PFSK-1 (cell line): ENCODE results near the gene FYN.

Experiments used
- FOXP2 ChIP-seq: optimal IDR thresholded peaks from 2 replicates; pipeline ENCODE3; 2011; ENCODE audit warnings: borderline replicate concordance, control low read depth, inconsistent platforms; ENCODE audit not compliant: insufficient read depth; ENCODE audit errors: extremely low read length, extremely low read depth
- POLR2AphosphoS5 ChIP-seq: IDR thresholded peaks from 2 replicates; pipeline ENCODE4 v1.6.1; 2012; ENCODE audit warnings: low read depth, mild to moderate bottlenecking, control low read depth, low read length, moderate library complexity
- REST ChIP-seq, 2 experiments: IDR thresholded peaks; 2 replicates each; pipeline versions ENCODE4 v1.6.1 to v1.8.0; 2011 to 2012; ENCODE audit warnings: low read depth in 2 of 2, low read length in 2 of 2, control low read depth in 1 of 2, inconsistent platforms in 1 of 2, mild to moderate bottlenecking in 1 of 2, moderate library complexity in 1 of 2; ENCODE audit not compliant: insufficient read depth in 1 of 2
- SIN3A ChIP-seq: IDR thresholded peaks from 2 replicates; pipeline ENCODE4 v1.6.1; 2012; ENCODE audit warnings: mild to moderate bottlenecking, low read length, moderate library complexity, borderline replicate concordance; ENCODE audit not compliant: insufficient read depth
- TAF1 ChIP-seq: IDR thresholded peaks from 2 replicates; pipeline ENCODE4 v1.6.1; 2012; ENCODE audit warnings: low read length, control low read depth, borderline replicate concordance; ENCODE audit not compliant: insufficient read depth

The FYN gene

DNA sequence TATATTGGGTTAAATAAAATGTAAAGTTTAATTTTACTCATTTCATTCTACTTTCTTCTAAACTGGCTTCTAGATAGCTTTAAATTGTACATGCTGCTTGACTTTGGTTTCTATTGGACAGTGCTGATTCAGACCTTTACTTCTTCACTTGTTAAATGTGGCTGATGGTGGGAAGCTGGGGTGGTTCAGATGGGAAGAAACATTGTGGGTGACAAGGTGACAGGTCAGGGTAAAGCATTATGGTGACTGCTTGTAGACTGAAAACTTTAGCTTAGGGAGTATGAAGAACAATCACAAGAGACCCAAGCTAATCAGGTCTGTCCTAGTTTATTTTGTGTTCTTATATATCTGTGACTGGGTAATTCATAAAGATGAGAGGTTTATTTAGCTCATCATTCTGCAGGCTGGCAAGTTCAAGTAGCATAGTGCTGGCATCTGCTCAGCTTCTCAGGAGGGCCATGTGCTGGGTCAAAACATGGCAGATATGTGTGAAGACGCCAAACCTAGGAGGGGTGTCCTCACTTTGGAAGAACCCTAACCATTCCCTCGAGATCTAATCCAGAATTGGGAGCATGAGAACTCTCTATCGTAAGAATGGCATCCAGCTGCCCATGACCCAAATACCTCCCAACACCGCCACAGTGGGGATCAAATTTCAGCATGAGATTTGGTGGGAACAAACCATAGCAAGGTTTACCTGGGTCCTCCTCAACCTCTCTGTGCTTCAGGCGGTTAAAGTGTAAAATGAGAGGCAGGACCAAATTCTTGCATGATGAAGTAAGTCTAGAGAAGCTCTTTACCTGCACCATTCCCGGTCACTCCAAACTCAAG is 102.8 kb downstream of the FYN start:
- TF ChIP-seq FOXP2 (no peak), POLR2AphosphoS5 (no peak), SIN3A (no peak), REST (IDR thresholded peaks at IDR 0.05; ENCODE audit: insufficient read depth in 1 of 2, low read depth in 2 of 2, low read length in 2 of 2) (no peak), TAF1 (no peak)

GRCh38 chr6:111769365-111770152 is 103.7 kb downstream of the FYN start:
- TF ChIP-seq FOXP2 (no peak), TAF1 (no peak), SIN3A (no peak), POLR2AphosphoS5 (no peak), REST (IDR thresholded peaks at IDR 0.05; ENCODE audit: insufficient read depth in 1 of 2, low read depth in 2 of 2, low read length in 2 of 2) (no peak)

DNA sequence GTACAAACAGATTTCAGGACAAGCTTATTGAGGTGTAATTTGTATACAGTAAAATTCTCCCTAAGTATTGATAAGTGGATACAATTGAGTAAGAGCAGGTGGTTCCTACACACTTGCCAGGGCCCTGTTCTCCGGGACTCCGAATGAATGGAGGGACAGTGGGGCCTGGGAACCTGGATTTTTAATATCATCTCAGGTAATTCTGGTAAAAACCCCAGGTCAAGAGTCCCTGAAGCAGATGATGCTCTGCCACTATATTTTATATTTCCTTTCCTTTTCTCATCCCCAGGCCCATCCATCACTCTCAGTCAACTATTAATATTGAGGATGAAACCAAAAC is 104.9 kb downstream of the FYN start:
- TF ChIP-seq FOXP2 (no peak), SIN3A (no peak), REST (IDR thresholded peaks at IDR 0.05; ENCODE audit: insufficient read depth in 1 of 2, low read depth in 2 of 2, low read length in 2 of 2) (no peak), TAF1 (no peak), POLR2AphosphoS5 (no peak)

DNA sequence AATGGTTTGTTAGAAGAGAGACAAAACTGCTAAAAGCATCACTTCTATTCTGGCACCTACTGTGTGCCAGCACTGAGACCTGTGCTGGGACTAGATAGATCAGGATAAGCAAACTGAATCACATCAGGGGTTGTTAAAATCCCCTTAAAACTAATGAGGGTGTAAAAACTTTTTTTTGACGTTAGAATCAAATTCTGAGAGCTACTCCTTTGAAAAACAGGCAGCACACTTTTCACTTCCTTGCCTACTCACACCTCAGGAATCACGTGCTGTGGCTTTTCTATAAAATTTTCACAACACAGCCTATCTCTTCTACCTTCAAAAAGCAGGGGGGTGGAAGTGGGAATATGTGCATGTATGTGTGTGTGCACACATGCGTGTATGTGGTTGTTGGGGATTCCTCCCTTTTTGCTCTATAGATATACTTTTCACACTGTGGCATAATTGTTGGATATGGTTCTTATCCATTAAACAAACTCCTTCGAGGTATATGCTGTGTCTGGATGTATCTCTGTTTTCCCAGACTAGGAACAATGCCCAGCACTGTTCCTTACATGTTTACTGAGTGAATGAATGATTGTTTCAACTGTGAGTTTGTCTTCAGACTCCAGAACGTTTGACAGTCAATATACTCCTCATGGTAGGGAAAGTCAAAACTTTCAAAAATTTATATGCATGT is 105.4 kb downstream of the FYN start:
- TF ChIP-seq SIN3A, result no peak
- TF ChIP-seq REST (IDR thresholded peaks at IDR 0.05; ENCODE audit: insufficient read depth in 1 of 2, low read depth in 2 of 2, low read length in 2 of 2), result no peak
- TF ChIP-seq POLR2AphosphoS5, result no peak
- no peak for TF ChIP-seq FOXP2
- no peak for TF ChIP-seq TAF1
